AG10803 (cell line): Measurements from ENCODE around the gene DAPK2.
"Not testable (repeated sequence)": the region's sequence is repeated elsewhere in the genome, so short reads cannot be mapped to it uniquely, and the experiment has no call there.

Source experiments
- DNase-seq: peaks from one replicate; pipeline ENCODE4 v3.0.0; 2010; ENCODE audit warnings: low read depth
- H3K4me3 ChIP-seq: 2 replicates; pipeline ENCODE4 v1.5.1; 2011; ENCODE audit warnings: mild to moderate bottlenecking, low read length, control low read depth
- CTCF ChIP-seq: conservative IDR thresholded peaks from 2 replicates; pipeline ENCODE4 v1.5.1; 2011; ENCODE audit warnings: mild to moderate bottlenecking, low read length, control low read depth, inconsistent platforms

The DAPK2 gene

GRCh38 chr15:63967616-63968015 lies 78.7 kb downstream of the DAPK2 start:
- no peak for TF ChIP-seq CTCF
- DNase-seq, result no peak

GRCh38 chr15:63962947-63963721 lies 83.2 kb downstream of the DAPK2 start:
- H3K4me3 ChIP-seq, DNase-seq: not testable (repeated sequence)

More at GRCh38 chr15:63967616-63968015, 78.7 kb downstream of the DAPK2 start:
- no peak overlapping the region for H3K4me3 ChIP-seq

GRCh38 chr15:63953524-63953923 lies 92.8 kb downstream of the DAPK2 start:
- DNase-seq, result no peak
- TF ChIP-seq CTCF, result no peak
- H3K4me3 ChIP-seq, result no peak overlapping the region

- no peak overlapping the region for H3K4me3 ChIP-seq
- DNase-seq, result peak; percentile 94
- no peak for TF ChIP-seq CTCF
Observed at GRCh38 chr15:63950911-63951481, 95.3 kb downstream of the DAPK2 start.

GRCh38 chr15:63948971-63949370 lies 97.3 kb downstream of the DAPK2 start:
- DNase-seq, result no peak
- no peak overlapping the region for H3K4me3 ChIP-seq
- no peak for TF ChIP-seq CTCF

GRCh38 chr15:63948436-63948835 lies 97.8 kb downstream of the DAPK2 start:
- DNase-seq, result no peak

GRCh38 chr15:63947228-63947627 lies 99.1 kb downstream of the DAPK2 start:
- no peak overlapping the region for H3K4me3 ChIP-seq
- no peak for TF ChIP-seq CTCF
- DNase-seq, result no peak

More at GRCh38 chr15:63948436-63948835, 97.8 kb downstream of the DAPK2 start:
- H3K4me3 ChIP-seq, result no peak overlapping the region
- TF ChIP-seq CTCF, result no peak
